CD4-positive, alpha-beta T cell treated with Interleukin-21 for 1 hour (primary cell): ENCODE data around the gene AMHR2.

Source experiments
- DNase-seq: peaks from one replicate; pipeline ENCODE4 v3.0.0-alpha.2; 2020

AMHR2 gene

DNA sequence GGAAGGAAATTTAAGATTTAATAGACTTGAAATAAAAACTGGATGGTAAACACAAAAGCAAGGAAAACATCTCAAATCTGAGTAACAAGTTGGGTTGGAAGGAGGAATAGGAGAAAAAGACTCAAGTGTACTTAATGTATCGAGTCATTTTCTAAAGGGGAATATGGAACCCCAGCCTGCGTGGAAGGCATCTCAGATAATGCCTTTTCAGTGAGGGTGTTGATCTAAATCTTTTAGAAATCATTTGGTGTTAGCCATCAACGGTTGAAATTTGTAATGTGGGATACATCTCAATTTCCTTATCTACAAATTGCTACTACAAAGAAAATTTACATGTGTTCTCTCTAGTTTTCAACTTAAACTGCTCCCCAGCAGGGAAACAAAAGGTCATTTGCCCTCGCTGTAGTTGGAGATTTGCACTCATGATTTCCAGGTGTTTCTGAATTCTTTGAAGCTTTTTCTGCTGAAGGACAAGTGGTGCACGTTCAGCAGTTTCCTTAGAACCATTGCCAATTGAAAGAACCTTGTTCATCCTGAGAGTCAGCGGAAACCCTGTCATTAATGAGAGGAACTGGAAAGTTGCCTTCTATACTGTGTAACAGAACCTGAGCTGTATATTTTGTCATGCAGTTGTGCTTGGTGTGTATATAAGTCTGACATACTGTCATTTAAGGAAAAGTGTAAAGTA, 30.4 kb downstream of the AMHR2 start:
- no peak for DNase-seq

GRCh38 chr12:53454707-53455106, 31.1 kb downstream of the AMHR2 start:
- no peak for DNase-seq

DNA sequence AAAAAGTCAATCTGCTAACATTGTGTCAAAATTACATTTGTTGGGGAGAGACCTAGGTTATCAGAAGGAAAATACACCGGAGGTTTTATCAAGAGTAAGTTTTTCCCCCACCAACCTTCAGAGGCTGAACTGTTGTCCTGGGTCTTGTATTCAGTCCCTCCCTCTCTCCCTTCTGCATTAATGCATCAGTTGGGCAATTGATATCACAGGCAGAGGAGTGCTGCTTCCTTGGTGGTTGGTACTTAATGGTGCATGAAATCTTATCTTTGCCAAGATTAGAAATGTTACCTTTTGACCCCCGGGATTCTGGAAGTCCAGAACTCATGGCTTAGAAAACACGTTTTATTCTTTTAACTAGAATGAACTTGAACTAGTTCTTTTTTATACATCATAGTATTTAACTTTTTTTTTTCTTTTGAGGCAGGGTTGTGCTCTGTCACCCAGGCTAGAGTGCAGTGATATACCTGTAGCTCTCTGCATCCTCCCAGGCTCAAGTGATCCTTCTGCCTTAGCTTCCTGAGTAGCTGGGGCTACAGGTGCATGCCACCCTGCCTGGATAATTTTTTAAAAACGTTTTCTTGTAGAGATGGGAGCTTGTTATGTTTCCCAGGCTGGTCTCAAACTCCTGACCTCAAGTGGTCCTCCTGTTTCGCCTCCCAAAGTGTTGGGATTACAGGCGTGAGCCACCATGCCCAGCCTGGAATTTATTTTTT, 33.2 kb downstream of the AMHR2 start:
- DNase-seq: no peak

- DNase-seq: no peak
Measured at GRCh38 chr12:53459097-53459496, 35.4 kb downstream of the AMHR2 start.

DNA sequence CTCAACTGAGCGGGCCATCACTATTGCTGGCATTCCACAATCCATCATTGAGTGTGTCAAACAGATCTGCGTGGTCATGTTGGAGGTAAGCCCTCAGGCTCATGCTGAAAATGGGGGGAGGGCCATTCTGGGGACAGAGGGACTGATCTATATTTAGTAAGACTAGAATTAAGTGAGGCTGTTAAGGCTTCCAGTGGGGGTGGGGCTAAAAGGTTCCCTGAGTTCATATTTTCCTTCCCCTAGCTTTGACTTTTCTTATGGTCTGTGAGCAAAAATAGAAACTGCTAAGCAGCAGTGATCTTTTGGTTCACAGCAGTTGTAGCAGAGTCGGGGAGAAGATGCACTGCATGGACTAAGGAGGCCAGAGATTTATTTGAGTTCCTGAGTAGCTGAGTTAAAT, 37.4 kb downstream of the AMHR2 start:
- no peak for DNase-seq

GRCh38 chr12:53461591-53461990, 37.9 kb downstream of the AMHR2 start:
- no peak for DNase-seq

- DNase-seq: no peak
Measured at GRCh38 chr12:53462935-53463334, 39.3 kb downstream of the AMHR2 start.

DNA sequence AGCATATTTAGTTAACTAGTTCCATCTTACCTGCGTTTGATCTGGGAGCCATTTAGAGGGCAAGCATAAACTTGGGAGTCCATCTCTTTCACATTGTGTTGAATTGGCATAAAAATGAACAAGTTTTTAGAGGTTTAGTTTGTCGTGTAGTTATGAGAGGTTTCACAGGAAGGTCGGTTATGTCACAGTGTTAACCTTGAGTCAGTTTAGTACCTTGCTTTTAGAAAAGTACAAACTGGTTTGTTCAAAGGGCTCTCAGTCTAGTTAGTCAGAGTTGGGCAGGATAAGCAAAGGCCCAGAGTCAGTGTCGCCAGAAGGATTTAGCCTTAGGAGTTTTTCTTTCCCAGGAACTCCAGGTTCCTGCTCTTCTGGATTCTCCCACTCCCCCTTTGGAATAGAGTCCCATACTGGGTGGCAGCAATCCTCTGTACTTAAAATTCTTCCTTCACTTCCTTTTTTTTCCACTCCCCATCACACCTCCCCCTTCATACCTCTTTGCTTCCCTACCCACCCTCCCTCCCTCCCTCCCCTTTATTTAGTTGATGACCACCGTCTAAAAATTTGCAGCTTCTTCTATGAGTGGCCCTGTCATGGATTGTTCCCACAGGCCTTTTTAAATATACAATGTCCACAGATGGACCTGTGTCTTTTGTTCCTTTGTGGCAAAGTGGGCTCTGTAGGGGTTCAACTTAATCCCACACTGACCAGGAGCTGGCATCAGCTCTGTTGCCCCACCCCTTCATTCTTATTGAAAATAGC, 40.3 kb downstream of the AMHR2 start:
- DNase-seq: no peak

- no peak for DNase-seq
Measured at GRCh38 chr12:53464685-53465418, 41.2 kb downstream of the AMHR2 start.

- no peak for DNase-seq
Measured at GRCh38 chr12:53465679-53466078, 42.0 kb downstream of the AMHR2 start.

DNA sequence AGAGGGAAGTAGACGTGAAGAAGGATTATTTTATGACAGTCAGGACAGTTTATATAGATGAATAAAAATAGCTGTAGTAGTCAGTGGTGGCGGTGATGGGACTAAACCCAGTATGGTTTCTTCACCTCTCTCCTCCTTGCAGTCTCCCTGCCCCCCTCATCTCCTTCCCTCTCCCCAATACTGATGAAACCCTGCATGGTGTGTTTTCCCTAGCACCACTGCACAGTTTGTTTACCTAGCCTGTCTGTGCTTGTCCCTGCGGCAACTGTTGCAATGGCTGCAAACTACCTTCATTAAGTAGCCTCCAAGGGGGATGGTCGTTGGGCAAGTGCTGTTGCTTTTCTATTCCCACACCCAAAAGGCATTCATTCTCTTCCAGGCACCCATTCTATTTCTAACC, 43.0 kb downstream of the AMHR2 start:
- no peak for DNase-seq

DNA sequence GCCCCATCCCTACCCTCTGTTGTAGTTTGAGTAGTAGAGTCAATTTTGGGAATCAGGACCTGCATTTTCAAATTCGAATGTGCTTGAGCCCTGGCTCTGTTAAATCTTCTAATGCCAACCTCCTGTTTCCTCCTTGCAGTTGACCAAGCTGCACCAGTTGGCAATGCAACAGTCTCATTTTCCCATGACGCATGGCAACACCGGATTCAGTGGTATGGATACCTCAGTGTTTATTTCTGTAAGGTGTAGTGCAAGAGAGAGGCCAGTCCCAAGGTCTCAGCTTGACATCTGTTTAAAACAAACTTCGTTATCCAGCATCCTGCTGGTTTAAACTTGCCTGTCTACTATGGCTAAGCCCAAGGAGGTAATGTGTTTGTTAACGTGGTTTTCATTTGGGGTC, 43.4 kb downstream of the AMHR2 start:
- no peak for DNase-seq

DNA sequence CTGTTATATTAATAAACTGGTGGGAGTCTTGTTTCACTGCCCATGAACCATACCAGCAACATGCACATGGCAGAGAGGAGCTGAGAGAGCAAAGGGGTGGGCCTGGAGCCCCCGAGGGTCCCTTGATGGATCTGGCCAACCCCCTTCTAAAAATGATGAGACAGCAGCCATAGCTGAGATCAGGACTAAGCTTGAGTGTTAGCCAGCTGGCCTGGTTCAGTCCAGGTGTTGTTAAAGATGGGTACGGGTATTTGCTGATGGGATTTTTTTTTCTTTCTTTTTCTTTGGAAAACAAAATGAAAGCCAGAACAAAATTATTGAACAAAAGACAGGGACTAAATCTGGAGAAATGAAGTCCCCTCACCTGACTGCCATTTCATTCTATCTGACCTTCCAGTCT, 44.2 kb downstream of the AMHR2 start:
- no peak for DNase-seq

GRCh38 chr12:53468282-53468681, 44.6 kb downstream of the AMHR2 start:
- DNase-seq: no peak

DNA sequence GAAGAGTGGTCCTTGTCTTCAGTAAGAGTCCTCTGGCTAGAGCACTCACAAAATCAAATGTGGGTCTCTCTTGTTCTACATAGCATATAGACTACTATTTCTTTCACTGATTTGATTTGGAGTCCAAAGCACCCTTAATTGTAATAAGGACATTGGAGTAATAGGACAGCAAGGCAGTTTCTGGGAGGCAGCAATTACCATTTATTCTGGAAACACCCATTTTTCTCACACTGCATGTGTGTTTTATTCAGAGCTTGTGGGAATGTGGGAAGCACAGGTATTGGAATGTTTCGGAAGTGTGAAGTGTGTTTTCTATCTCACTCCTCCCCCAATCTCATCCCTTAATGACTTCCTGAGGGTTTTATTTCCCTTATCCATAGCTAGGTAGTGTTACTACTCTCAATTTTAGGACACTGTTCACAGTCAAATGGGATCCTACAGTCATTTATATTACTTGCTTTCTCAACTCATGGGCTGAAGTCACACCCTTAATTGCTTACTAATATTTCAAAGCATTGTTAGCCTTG, 48.5 kb downstream of the AMHR2 start:
- no peak for DNase-seq

DNA sequence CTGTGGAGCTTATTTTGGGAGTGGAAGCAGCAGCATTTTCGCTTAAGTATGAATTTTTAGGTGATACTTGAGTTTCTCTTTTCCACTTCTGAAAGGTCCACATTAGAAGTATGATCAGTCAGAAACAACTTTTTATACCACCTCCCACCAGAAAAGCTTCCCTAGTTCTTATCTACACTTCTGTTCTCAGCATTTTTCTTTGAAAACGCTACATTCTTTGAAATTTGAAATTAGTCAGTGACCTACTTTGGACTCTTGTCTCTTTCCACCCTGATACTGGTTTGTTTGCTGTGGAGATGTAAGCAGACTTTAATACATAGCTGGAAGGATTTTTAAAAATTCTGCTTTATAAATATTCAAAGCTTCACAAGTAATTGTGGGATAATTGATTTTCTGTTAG, 50.4 kb downstream of the AMHR2 start:
- no peak for DNase-seq

- peak; percentile 23 for DNase-seq
Measured at GRCh38 chr12:53474819-53475218, 51.2 kb downstream of the AMHR2 start.

- peak; percentile 42 for DNase-seq
Measured at GRCh38 chr12:53476769-53477209, 53.1 kb downstream of the AMHR2 start.

- no peak for DNase-seq
Measured at GRCh38 chr12:53478865-53479264, 55.2 kb downstream of the AMHR2 start.

DNA sequence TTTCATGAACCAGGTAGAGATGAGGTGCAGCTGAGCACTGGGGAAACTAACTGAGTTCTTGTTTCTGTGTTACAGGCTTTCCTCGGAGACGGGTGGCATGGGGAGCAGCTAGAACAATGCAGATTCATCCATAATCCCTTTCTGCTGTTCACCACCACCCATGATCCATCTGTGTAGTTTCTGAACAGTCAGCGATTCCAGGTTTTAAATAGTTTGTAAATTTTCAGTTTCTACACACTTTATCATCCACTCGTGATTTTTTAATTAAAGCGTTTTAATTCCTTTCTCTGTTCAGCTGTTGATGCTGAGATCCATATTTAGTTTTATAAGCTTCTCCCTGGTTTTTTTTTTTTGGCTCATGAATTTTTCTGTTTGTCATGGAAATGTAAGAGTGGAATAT, 55.7 kb downstream of the AMHR2 start:
- no peak for DNase-seq

GRCh38 chr12:53480491-53481442, 57.1 kb downstream of the AMHR2 start:
- no peak for DNase-seq
